Neural cell (in vitro differentiated cells): ENCODE results near the gene KCNJ5. TPM values are rescaled to one million over a fixed set of nuclear protein-coding genes. Genes with fewer than 3 reads are reported as not detected.

Experiments used
- H2AFZ ChIP-seq: fragments of 200-600, 300-800 bp; sonication (generic), shearing (Covaris generic); 2 replicates; pipeline ENCODE4 v1.6.0; 2014; ENCODE audit warnings: low read depth, mild to moderate bottlenecking, antibody characterized with exemption, low read length, moderate library complexity
- H3F3A ChIP-seq: fragments of 200-600 bp; shearing (Covaris generic); 2 replicates; pipeline ENCODE4 v1.6.1; 2016; ENCODE audit warnings: mild to moderate bottlenecking, moderate library complexity, mixed read lengths, antibody characterized with exemption, low read length; ENCODE audit not compliant: insufficient read depth, poor library complexity, severe bottlenecking
- H3K27ac ChIP-seq: fragments of 200-600, 300-800 bp; sonication (generic), shearing (Covaris generic); 2 replicates; pipeline ENCODE4 v1.5.1; 2014; ENCODE audit warnings: mild to moderate bottlenecking, low read length, moderate library complexity
- H3K27me3 ChIP-seq: fragments of 300-800, 200-600 bp; sonication (generic), shearing (Covaris generic); 2 replicates; pipeline ENCODE4 v1.6.0; 2014; ENCODE audit warnings: mild to moderate bottlenecking, low read depth, low read length, moderate library complexity; ENCODE audit not compliant: insufficient read depth
- H3K36me3 ChIP-seq: fragments of 300-800, 200-600 bp; sonication (generic), shearing (Covaris generic); 2 replicates; pipeline ENCODE4 v1.5.1; 2014; ENCODE audit warnings: mild to moderate bottlenecking, antibody characterized with exemption, low read length, moderate library complexity; ENCODE audit not compliant: insufficient read depth
- H3K4me2 ChIP-seq: fragments of 300-800, 200-600 bp; sonication (generic), shearing (Covaris generic); 2 replicates; pipeline ENCODE4 v1.6.0; 2014; ENCODE audit warnings: mild to moderate bottlenecking, low read length
- H3K4me3 ChIP-seq: fragments of 300-800, 200-600 bp; sonication (generic), shearing (Covaris generic); 2 replicates; pipeline ENCODE4 v1.5.1; 2014; ENCODE audit warnings: mild to moderate bottlenecking, low read length, moderate library complexity
- H3K79me2 ChIP-seq: fragments of 200-600 bp; shearing (Covaris generic); replicated peaks from 2 replicates; pipeline ENCODE4 v1.6.0; 2014; ENCODE audit warnings: mild to moderate bottlenecking, low read length, moderate library complexity; ENCODE audit not compliant: insufficient read depth
- H3K9ac ChIP-seq: fragments of 300-800, 200-600 bp; sonication (generic), shearing (Covaris generic); 2 replicates; pipeline ENCODE4 v1.6.1; 2016; ENCODE audit warnings: mild to moderate bottlenecking, low read length, mixed read lengths
- H3K9me2 ChIP-seq: fragments of 200-600 bp; shearing (Covaris generic); 2 replicates; pipeline ENCODE4 v1.6.1; 2016; ENCODE audit warnings: mild to moderate bottlenecking, low read length, mixed read lengths; ENCODE audit not compliant: insufficient read depth
- H3K9me3 ChIP-seq: fragments of 200-600, 300-800 bp; sonication (generic), shearing (Covaris generic); 2 replicates; pipeline ENCODE4 v1.6.1; 2016; ENCODE audit warnings: mild to moderate bottlenecking, mixed run types, low read length, moderate library complexity, mixed read lengths
- H4K20me1 ChIP-seq: fragments of 200-600 bp; shearing (Covaris generic); 2 replicates; pipeline ENCODE4 v1.6.1; 2016; ENCODE audit warnings: mild to moderate bottlenecking, mixed run types; ENCODE audit not compliant: insufficient read depth
- CTCF ChIP-seq: fragments of 450-650 bp; IDR thresholded peaks from 2 replicates; pipeline ENCODE4 v1.5.1; 2014; ENCODE audit warnings: antibody characterized with exemption, mild to moderate bottlenecking, moderate library complexity; ENCODE audit not compliant: poor library complexity, severe bottlenecking
- EP300 ChIP-seq: fragments of 450-650 bp; conservative IDR thresholded peaks from 2 replicates; pipeline ENCODE4 v1.6.1; 2014; ENCODE audit warnings: antibody characterized with exemption, mild to moderate bottlenecking, moderate library complexity; ENCODE audit not compliant: poor library complexity, severe bottlenecking
- EZH2 ChIP-seq: fragments of 200-600, 300-800 bp; shearing (Covaris generic), sonication (generic); IDR thresholded peaks from 2 replicates; pipeline ENCODE4 v1.6.1; 2014; ENCODE audit warnings: antibody characterized with exemption, low read length, borderline replicate concordance, mild to moderate bottlenecking; ENCODE audit not compliant: insufficient read depth, poor library complexity, severe bottlenecking
- MXI1 ChIP-seq: fragments of 450-650 bp; conservative IDR thresholded peaks from 2 replicates; pipeline ENCODE4 v1.6.1; 2014; ENCODE audit warnings: antibody characterized with exemption, mild to moderate bottlenecking; ENCODE audit not compliant: poor library complexity, severe bottlenecking
- POLR2AphosphoS5 ChIP-seq: IDR thresholded peaks from 2 replicates; pipeline ENCODE4 v1.6.1; 2012
- RAD21 ChIP-seq: fragments of 450-650 bp; conservative IDR thresholded peaks from 2 replicates; pipeline ENCODE4 v1.6.1; 2014; ENCODE audit warnings: antibody characterized with exemption, mild to moderate bottlenecking, moderate library complexity
- REST ChIP-seq: IDR thresholded peaks from 2 replicates; pipeline ENCODE4 v1.6.1; 2012; ENCODE audit warnings: borderline replicate concordance
- SMC3 ChIP-seq: fragments of 450-650 bp; conservative IDR thresholded peaks from 2 replicates; pipeline ENCODE4 v1.6.1; 2014; ENCODE audit warnings: antibody characterized with exemption, mild to moderate bottlenecking, moderate library complexity; ENCODE audit not compliant: poor library complexity
- TAF1 ChIP-seq: IDR thresholded peaks from 2 replicates; pipeline ENCODE4 v1.6.1; 2012; ENCODE audit warnings: low read depth
- polyA plus RNA-seq: library from polyadenylated mRNA; depleted of rRNA; stranded (reverse); fragments of >200 nt; gene quantifications from 2 replicates; pipeline ENCODE4 v1.2.3, GENCODE V29; 2014

Gene KCNJ5
- polyA plus RNA-seq, 1 donor from 2014 or later, result 1.1 TPM

GRCh38 chr11:128913806-128914205 is 22.6 kb downstream of the KCNJ5 start (continued):
- TF ChIP-seq SMC3 (no peak), RAD21 (no peak)

- Histone ChIP-seq H3K9me3 (no peaks in the 10 kb centered on the region), H3K79me2 (no peaks in the 10 kb centered on the region), H3K27ac (peak overlapping the region; percentile 33)
These were observed 23.3 kb downstream of the KCNJ5 start for GRCh38 chr11:128914216-128915148.

GRCh38 chr11:128915149-128915521 is 24.0 kb downstream of the KCNJ5 start:
- Histone ChIP-seq H3K9ac (no peak overlapping the region), H3K4me2 (no peak overlapping the region), H3K27me3 (no peaks in the 10 kb centered on the region), H3K4me3 (no peak overlapping the region), H3K79me2 (no peaks in the 10 kb centered on the region), H3K9me2 (no peaks in the 10 kb centered on the region), H3K27ac (peak overlapping the region; percentile 33), H3K9me3 (no peaks in the 10 kb centered on the region), H3K36me3 (no peaks in the 10 kb centered on the region), H2AFZ (no peak overlapping the region), H3F3A (no peaks in the 10 kb centered on the region), H4K20me1 (no peaks in the 10 kb centered on the region)
- TF ChIP-seq EZH2 (no peak), POLR2AphosphoS5 (no peak), REST (no peak), SMC3 (no peak), CTCF (no peak), MXI1 (no peak), TAF1 (no peak), EP300 (no peak), RAD21 (no peak)

More at GRCh38 chr11:128914216-128915148, 23.3 kb downstream of the KCNJ5 start:
- H3K9me2 ChIP-seq, result no peaks in the 10 kb centered on the region
- no peaks in the 10 kb centered on the region for H3K27me3 ChIP-seq
- no peaks in the 10 kb centered on the region for H4K20me1 ChIP-seq
- H3K36me3 ChIP-seq, result no peaks in the 10 kb centered on the region
- H3K9ac ChIP-seq, result no peak overlapping the region
- H3K4me3 ChIP-seq, result no peak overlapping the region
- no peak for TF ChIP-seq EP300
- TF ChIP-seq SMC3, result no peak
- TF ChIP-seq TAF1, result no peak
- no peak for TF ChIP-seq CTCF
- TF ChIP-seq RAD21, result no peak
- TF ChIP-seq POLR2AphosphoS5, result peak; percentile 57
- no peaks in the 10 kb centered on the region for H3F3A ChIP-seq
- H2AFZ ChIP-seq, result no peak overlapping the region
- no peak overlapping the region for H3K4me2 ChIP-seq
